ENCODE results near the gene CLIP3.
A peak's percentile ranks its signal among the peaks of the same experiment; 100 is the strongest.
"Not testable (repeated sequence)": the region's sequence is repeated elsewhere in the genome, so short reads cannot be mapped to it uniquely, and the experiment has no call there.

CLIP3 gene, protein sequence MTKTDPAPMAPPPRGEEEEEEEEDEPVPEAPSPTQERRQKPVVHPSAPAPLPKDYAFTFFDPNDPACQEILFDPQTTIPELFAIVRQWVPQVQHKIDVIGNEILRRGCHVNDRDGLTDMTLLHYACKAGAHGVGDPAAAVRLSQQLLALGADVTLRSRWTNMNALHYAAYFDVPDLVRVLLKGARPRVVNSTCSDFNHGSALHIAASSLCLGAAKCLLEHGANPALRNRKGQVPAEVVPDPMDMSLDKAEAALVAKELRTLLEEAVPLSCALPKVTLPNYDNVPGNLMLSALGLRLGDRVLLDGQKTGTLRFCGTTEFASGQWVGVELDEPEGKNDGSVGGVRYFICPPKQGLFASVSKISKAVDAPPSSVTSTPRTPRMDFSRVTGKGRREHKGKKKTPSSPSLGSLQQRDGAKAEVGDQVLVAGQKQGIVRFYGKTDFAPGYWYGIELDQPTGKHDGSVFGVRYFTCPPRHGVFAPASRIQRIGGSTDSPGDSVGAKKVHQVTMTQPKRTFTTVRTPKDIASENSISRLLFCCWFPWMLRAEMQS

DNA sequence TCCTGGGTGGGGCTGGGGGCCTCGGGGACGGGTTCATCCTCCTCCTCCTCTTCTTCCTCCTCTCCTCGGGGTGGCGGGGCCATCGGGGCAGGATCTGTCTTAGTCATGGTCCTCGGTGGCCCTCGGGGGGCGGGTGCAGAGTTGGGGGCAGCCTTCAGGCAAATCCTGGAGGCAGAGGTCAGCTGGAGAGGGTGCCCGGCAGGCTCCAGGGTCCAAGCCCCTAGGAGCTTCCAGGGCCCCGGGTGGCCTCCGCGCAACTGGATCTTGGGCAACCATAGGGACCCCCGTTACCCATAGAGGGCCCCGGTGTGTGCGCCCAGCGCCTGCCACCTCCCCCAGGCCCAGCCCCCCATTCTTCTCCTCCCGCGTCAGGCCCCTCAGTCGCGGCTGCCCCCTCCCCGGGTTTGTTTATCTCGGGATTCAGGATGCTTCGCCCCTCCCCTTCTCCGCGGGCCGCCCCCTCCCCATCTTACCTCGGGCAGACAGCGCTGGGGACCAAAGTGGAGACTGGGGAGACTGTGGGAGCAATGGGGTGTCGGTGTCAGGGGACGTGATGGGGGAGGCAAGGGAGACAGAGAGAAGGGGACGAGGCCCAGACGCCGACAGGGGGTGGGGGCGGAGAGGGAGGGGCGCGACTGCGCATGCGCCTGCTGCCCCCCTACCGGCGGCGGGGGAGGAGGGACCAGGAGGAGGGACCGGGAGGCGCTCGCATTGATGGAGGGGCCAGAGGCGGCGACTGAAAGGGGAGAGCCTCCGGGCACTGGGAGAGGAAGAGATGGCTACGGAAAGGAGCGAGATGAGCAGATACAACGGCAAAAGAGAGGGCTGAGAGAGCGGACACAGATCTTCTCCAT, at the start of gene CLIP3:
Gene CLIP3, minus strand, starts transcription at position 623 of the 854 bp plus-strand sequence. Its CDS starts 516 bp downstream, at position 107.
- DNase-seq (ENCODE audit: low read depth) = peak; percentile 48

DNA sequence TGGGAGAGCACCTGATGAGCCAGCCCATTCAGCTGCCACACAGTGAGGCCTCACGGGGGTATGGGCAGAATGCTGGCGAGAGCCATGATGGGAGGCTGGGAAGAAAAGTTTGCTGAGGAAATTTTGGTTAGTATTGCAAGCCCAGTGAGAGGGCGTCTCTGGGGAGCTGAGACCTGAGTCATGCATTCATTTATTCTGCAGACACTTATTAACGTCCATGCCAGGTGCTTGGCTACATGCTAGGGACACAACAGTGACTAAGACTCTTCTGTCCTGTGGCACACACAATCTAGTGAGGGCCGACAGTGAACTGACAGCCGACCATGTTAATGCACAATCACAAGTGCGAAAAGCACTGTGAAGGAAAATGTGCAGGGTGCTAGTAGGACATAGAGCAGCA, 49.2 kb upstream of the CLIP3 start:
- DNase-seq (ENCODE audit: low read depth) = no peak

DNA sequence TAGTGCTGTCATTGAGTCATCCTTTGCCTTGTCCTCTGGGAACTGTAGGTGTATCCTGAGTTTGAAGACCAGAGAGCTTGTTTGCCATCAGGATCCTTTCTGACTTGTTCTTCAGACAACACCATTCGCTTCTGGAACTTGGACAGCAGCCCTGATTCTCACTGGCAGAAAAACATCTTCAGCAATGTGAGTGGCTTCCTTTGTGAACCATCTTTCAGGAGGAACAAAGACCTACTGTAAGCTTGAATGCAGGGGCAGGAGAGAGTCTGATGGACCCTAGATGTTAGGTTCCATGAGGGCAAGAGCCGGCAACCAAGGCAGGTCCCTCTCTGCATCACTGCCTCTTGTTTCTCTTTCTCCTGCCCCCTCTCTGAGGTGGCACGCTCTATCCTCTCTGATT, 48.7 kb upstream of the CLIP3 start:
- DNase-seq (ENCODE audit: low read depth) = no peak

DNA sequence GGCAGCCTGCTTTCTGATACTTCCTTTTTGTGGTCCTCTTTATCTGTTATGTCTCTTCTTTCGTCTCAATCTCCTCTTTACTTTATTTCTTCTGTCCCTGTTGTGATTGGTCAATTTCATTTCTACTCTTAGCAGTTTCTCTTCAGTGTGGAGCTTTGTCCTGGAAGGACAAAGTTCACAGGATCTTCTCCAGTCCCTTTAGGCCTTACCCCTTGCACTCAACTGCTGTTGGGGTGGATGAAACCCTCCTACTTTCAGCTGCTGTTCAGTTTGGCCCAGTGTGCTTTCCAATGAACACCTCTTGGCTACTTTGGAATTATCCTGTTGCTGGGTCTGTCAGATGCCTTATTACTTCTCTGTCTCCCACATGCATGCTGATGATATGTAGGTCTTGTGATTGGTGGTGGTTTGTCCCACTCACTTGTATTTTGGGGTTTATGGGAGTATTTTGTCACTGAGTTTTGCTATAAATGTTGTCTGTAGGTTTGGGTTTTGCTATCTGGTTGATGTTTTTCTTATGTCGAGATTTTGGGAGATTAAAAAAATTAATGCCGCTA, 46.8 kb upstream of the CLIP3 start:
- DNase-seq (ENCODE audit: low read depth) = no peak

DNA sequence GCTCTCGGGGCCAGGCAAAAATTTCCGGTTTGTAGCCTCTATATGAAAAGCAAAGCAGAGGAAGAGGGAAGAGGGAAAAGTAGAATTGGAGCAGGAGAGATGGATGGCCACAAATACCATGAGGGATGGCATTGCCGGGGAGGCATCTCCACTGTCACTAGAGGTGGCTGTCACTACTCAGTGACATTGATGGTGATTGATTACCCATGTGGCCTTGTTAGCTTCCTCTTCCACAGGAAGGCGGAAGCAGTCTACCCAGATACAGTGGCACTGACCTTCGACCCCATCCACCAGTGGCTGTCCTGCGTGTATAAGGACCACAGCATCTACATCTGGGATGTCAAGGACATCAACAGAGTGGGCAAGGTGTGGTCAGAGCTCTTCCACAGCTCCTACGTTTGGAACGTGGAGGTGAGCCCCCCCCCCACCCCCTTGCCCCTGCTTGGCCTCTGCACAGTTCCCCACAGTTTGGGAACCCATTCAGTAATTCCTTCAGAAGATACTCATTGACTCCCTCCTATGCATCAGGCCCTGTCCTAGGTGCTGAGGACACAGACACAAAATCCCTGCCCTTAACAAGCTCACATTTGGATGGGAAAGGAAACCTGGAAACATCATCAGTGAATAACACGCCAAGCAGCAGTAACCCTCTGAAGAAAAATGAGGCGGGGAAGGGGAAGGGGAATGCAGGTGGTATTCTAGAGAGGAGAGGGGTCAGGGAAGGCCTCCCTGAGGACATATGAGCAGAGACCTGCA, 40.6 kb upstream of the CLIP3 start:
- DNase-seq (ENCODE audit: low read depth) = no peak

DNA sequence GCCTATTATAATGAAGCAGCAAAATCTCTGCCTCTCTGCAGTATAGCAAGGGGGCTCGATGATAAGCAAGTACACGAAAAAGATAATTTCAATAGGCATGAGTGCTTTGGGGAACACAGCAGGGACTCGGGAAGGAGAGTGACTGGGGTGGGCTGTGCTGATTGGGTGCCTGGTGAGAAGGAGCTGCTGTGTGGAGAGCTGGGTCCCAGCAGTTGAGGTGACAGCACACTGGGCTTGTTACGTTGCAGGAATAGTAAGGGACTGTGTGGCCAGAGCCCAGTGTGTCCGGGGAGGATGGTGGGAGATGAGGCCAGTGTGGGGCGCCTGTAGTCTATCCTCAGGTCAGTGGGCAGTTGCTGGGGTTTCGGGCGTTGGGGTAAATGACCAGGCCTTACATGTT, 39.4 kb upstream of the CLIP3 start:
- DNase-seq (ENCODE audit: low read depth) = no peak

DNA sequence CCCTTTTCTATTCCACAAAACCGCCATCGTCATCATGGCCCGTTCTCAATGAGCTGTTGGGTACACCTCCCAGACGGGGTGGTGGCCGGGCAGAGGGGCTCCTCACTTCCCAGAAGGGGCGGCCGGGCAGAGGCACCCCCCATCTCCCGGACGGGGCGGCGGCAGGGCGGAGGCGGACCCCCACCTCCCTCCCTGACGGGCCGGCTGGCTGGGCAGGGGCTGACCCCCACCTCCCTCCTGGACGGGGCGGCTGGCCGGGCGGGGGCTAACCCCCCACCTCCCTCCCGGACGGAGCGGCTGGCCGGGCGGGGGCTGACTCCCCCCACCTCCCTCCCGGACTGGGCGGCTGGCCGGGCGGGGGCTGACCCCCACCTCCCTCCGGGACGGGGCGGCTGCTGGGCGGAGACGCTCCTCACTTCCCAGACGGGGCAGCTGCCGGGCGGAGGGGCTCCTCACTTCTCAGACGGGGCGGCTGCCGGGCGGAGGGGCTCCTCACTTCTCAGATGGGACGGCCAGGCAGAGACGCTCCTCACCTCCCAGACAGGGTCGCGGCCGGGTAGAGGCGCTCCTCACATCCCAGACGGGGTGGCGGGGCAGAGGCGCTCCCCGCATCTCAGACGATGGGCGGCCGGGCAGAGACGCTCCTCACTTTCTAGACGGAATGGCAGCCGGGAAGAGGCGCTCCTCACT, 36.3 kb upstream of the CLIP3 start:
- DNase-seq (ENCODE audit: low read depth) = not testable (repeated sequence)

DNA sequence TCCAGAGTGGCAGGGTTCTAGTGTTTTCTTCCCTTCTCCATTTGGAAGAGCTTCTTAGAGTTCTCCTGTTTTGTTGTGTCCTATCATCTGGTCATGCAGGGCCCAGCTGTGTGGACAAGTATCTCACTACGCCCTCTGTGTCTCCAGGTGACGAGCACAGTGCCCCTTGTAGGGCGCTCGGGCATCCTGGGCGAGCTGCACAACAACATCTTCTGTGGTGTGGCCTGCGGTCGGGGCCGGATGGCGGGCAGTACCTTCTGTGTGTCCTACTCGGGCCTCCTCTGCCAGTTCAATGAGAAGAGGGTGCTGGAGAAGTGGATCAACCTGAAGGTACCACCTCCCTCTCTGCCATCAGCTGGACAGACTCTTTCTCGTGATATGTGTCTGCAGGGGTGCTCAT, 35.0 kb upstream of the CLIP3 start:
- no peak for DNase-seq (ENCODE audit: low read depth)

DNA sequence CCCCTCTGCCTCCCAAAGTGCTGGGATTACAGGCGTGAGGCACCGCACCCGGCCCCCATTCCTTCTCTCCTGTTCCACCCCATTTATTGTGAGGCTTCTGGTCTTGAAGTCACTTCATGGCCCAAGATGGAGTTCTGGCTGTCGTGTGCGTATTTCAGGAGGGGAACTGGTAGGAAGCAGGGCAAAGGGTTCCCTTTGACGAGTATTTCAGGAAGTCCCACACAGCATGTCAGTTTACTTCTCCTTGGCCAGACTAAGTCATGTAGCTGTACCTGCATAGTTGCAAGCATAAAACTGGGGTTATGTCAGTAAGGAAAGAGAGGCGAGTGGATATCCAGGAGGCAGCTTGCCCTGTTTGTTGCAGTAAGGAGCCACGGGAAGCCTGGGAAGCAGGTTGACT, 32.2 kb upstream of the CLIP3 start:
- DNase-seq (ENCODE audit: low read depth) = no peak

DNA sequence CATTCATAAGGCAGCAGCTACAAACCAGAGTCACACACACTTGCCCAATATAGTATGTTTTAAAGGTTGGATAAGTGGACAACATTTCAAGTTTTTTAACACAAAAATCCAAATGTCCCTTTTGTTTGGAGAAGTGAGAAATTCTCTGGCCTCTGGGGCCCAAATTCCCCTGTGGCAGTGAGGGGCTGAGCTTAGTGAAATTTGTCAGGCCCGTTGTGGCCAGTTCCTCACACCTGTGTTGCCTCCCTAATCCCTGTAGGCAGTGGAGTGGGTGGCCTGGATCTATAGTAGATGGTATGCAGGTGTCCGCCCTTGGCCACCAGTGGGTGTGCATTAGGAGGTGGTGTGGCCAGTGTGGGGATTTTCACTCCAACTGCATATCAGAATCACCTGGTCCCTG, 28.7 kb upstream of the CLIP3 start:
- no peak for DNase-seq (ENCODE audit: low read depth)

DNA sequence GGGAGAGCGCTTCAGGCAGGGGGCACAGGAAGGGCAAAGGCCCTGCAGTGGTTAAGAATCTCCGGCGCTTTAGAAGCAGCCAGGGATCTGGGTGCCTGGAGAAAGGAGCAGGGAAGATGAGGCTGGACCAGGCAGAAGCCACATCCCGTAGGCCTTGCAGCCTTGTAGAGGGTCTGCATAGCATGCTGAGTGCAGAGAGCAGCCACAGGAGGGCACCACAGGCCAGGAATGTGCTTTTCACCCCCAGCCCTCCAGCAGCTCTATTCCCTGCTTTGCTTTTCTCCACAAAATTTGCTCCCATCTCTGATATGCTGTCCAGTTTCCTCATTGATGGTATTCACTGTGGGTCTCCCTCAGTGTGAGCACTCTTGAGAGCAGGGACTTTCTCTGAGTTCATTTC, 27.8 kb upstream of the CLIP3 start:
- peak; percentile 72 for DNase-seq (ENCODE audit: low read depth)

DNA sequence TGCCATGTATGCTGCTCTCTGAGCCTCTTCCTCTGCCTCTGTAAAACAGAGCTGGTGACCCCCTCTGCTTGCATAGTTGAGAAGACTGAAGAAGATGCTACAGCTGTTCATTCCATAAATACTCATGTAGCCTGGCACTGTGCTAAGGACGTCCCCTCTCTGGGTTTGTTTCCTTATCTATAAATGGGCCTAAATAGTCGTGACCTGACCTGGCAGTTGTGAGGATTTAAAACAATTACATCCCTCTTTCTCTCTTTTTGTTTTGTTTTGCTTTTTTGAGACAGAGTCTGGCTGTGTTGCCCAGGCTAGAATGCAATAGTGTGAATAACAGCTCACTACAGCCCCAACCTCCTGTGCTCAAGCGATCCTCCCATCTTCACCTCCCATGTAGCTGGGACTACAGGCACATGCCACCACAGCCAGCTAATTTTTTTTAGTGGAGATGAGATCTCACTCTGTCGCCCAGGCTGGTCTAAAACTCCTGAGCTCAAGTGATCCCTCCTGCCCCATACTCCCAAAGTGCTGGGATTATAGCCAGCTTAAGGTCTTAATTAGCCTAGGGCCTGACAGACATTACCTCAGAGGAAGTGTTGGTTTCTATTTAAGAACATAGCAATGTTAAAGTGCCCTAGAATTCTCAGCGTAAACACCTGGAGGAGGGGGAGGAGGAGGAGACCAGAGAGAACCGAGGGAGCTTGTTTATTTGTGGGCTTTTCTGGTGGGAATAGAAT, 26.7 kb upstream of the CLIP3 start:
- DNase-seq (ENCODE audit: low read depth) = no peak

DNA sequence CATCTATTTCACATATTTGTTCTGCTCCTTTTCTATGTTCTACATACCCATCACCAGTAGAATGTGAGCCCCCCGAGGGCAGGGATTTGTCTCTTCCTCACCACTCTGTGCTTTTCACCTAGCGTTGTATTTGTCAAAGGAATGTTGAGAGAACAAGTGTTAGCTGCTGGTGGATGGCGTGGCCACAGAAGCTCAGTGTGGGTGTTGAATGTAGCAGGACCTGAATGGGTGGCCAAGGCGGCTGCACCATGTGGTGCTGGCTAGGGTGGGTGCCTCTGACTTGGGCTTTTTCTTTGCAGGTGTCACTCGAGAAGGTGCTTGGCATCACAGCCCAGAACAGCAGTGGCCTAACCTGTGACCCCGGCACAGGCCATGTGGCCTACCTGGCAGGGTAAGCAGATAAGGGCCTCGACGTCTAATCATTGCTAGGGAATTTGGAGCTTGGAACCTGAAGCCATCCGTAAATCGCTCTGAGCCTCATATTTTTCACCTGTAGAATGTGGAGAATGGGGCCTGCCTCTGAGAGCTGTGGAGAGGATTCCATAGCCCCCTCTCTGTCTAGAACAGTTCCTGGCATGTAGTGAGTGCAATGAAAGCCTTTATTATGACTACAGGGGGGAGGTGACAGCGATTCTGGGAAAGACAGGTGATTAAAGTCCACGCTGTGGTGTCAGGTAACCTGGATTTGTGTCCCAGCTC, 26.0 kb upstream of the CLIP3 start:
- DNase-seq (ENCODE audit: low read depth) = no peak

DNA sequence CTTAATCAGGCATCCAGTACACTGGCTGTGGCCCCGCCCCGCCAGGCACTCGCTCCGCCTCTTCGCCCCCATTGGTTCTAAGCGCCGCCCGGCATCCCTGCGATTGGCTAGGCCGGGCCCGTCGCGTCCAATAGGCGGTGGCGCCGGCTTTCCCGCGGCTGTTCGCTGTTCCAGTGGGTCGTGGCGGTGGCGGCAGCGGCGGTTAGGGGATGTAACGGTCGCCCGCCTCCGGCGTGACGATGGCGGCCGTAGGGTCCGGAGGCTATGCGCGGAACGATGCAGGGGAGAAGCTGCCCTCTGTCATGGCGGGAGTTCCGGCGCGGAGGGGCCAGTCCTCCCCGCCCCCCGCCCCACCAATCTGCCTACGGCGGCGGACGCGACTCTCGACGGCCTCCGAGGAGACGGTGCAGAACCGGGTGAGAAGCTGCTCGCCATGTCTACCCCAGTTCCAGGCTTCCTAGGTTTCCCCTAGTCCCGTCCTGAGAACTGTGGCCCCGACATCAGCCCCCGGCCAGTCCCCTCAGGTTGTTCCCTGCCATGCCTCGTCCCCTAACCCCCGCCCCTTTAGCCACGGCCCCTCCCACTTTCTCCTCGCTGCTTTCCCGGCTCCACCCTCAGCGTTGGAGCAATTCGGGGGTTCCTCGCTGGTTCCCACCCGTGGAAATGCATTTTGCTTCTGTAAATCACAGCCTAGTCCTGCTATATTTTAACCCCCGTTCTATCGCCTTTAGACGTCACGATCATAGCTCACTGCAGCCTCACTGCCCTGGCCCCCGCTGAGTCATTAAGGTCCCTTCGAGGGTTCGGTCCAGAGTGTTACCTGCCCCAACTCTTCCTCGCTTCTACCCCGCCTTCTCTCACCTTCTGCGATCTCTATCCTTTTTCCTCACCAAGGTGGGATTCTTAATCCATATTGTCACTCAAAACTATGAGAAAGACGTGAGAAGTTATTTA, 22.3 kb upstream of the CLIP3 start, which contains the start of gene WDR62:
Gene WDR62, plus strand, starts transcription at position 165 of the 954 bp plus-strand sequence. Its CDS starts 75 bp downstream, at position 240.
- DNase-seq (ENCODE audit: low read depth) = peak; percentile 91

DNA sequence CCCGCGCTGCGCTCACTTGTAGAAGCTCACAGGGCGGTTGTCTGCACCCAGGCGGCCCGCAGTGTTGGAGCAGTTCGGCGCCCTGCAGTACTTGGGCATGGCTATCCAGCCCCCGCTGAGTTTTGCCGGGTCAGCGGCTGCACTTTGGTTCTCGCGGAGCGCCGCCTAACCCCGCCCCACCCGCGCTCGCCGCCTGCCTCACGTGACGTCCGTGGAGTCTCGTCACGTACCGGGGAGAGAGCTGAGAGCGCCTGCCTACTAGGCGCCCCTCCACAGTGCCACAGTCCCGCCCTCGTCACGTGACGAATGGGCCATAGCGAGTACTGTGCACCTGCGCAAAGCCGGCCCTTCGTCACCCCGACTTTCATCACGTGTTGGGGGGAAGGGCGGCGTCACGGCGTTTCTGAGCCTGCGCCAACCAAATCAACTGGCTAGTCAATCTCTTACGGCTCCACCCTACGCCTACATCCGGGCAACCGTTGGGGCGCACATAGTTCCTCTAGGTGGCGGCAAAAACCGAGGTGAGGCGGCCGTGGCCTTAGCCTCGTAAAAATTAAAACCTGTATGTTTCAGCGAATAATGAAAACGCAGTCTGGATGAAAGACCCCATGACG, 21.6 kb upstream of the CLIP3 start, which contains the start of gene THAP8:
Gene THAP8, minus strand, starts transcription at position 167 of the 614 bp plus-strand sequence. Its CDS starts 68 bp downstream, at position 99.
- peak; percentile 99 for DNase-seq (ENCODE audit: low read depth)

DNA sequence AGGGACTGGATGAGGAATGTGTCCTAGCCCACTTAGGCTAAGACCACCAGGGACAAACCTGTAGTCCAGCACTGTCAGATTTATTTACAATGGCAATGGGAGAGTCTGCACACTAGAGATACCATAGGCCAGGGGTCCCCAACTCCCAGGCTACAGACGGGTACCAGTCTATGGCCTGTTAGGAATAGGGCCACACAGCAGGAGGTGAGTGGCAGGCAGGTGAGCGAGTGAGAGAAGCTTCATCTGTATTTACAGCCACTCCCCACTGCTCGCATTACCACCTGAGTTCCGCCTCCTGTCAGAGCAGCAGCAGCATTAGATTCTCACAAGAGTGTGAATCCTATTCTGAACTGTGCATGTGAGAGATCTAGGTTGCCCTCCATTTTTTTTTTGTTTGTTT, 19.0 kb upstream of the CLIP3 start:
- DNase-seq (ENCODE audit: low read depth) = no peak

DNA sequence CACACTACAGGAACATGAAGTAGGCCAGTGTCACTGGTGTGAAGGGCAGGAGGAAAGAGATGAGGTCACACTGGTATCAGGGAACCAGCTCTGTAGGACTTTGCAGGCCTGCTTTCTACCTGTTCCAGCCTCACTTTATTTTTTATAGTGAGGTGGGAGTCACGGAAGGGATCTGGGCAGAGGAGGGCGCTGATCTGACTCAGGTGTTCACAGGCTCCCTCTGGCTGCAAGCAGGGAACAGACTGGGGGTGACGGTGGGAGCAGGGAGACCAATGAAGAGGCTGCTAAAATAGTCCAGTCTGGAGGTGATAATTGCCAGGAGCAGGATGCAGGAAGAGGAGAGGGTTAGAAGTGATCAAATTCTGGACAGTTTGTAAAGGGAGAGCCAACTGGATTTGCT, 18.6 kb upstream of the CLIP3 start:
- peak; percentile 15 for DNase-seq (ENCODE audit: low read depth)

All from iris pigment epithelial cell (primary cell).